NCI-H82 treated with DMSO at 0.1 percent for 48 hours (cell line): ENCODE data around the gene MDM4.

Experiments used
- DNase-seq: peaks from one replicate; lab custom pipeline; 2025; ENCODE audit not compliant: unreplicated experiment; lab: John Stamatoyannopoulos, UW

Gene MDM4

GRCh38 chr1:204602871-204603542 is 86.8 kb downstream of the MDM4 start:
- DNase-seq = no peak

- DNase-seq = no peak
Measured at GRCh38 chr1:204605791-204606190, 89.6 kb downstream of the MDM4 start.
